ENCODE measurements around the gene CBLN1. TPM values are rescaled to one million over a fixed set of nuclear protein-coding genes. Genes with fewer than 3 reads are reported as not detected.

The CBLN1 gene
- polyA plus RNA-seq, 1 donor from 2014 or later: 7.7 TPM

GRCh38 chr16:49292413-49292812 is 10.8 kb upstream of the CBLN1 start:
- peaks cover 7% of the 10 kb centered on the region for H3K27me3 ChIP-seq (ENCODE audit: insufficient read depth, low read depth, low read length)
- no peak for TF ChIP-seq EP300 (conservative IDR thresholded peaks at IDR 0.05; ENCODE audit: poor library complexity, severe bottlenecking)
- no peak for TF ChIP-seq MXI1 (conservative IDR thresholded peaks at IDR 0.05; ENCODE audit: poor library complexity, severe bottlenecking)
- no peak for TF ChIP-seq RAD21 (conservative IDR thresholded peaks at IDR 0.05)
- no peak for TF ChIP-seq TAF1 (IDR thresholded peaks at IDR 0.05; ENCODE audit: low read depth)
- TF ChIP-seq REST (IDR thresholded peaks at IDR 0.05; ENCODE audit: borderline replicate concordance): no peak
- TF ChIP-seq EZH2 (IDR thresholded peaks at IDR 0.05; ENCODE audit: borderline replicate concordance, insufficient read depth, low read length, poor library complexity, severe bottlenecking): no peak
- no peak for TF ChIP-seq SMC3 (conservative IDR thresholded peaks at IDR 0.05; ENCODE audit: poor library complexity)
- no peak for TF ChIP-seq POLR2AphosphoS5 (IDR thresholded peaks at IDR 0.05)
- no peak for TF ChIP-seq CTCF (IDR thresholded peaks at IDR 0.05; ENCODE audit: poor library complexity, severe bottlenecking)
- H3K9me2 ChIP-seq (ENCODE audit: insufficient read depth, low read length): no peaks in the 10 kb centered on the region
- H3K9ac ChIP-seq (ENCODE audit: low read length): no peak overlapping the region
- no peaks in the 10 kb centered on the region for H3K36me3 ChIP-seq (ENCODE audit: insufficient read depth, low read length)
- no peak overlapping the region for H2AFZ ChIP-seq (ENCODE audit: low read depth, low read length)
- H3K4me3 ChIP-seq (ENCODE audit: low read length): no peak overlapping the region
- H3K27ac ChIP-seq (ENCODE audit: low read length): no peak overlapping the region
- no peaks in the 10 kb centered on the region for H4K20me1 ChIP-seq (ENCODE audit: insufficient read depth)
- H3K9me3 ChIP-seq (ENCODE audit: low read length): no peaks in the 10 kb centered on the region
- H3F3A ChIP-seq (ENCODE audit: insufficient read depth, low read length, poor library complexity, severe bottlenecking): no peaks in the 10 kb centered on the region
- H3K79me2 ChIP-seq (replicated peaks; ENCODE audit: insufficient read depth, low read length): no peaks in the 10 kb centered on the region
- H3K4me2 ChIP-seq (ENCODE audit: low read length): no peak overlapping the region

DNA sequence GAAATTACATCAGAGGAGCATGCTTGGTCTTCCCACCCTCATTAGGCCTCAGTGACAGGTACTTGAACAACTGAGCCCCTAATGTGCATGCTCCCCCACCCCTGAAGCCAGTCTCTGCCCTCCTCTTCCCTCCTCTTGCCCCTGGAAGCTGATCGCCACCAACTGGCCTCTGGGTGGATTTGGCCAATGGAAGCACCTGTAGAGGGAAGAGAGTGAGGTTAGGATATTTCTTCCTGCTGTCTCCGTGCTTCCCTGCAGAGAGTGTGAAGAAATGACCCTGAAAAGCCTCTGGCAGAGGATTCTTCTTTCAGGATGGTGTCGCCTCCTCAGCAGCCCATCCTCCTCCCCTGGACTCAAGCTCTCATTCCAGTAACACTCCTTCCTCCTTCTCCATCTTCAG is 5.9 kb upstream of the CBLN1 start:
- no peak overlapping the region for H3K9ac ChIP-seq (ENCODE audit: low read length)
- H4K20me1 ChIP-seq (ENCODE audit: insufficient read depth): no peaks in the 10 kb centered on the region
- peaks cover 54% of the 10 kb centered on the region for H3K27me3 ChIP-seq (ENCODE audit: insufficient read depth, low read depth, low read length)
- no peak overlapping the region for H2AFZ ChIP-seq (ENCODE audit: low read depth, low read length)
- no peaks in the 10 kb centered on the region for H3K9me3 ChIP-seq (ENCODE audit: low read length)
- H3K9me2 ChIP-seq (ENCODE audit: insufficient read depth, low read length): no peaks in the 10 kb centered on the region
- H3K4me2 ChIP-seq (ENCODE audit: low read length): no peak overlapping the region
- H3K79me2 ChIP-seq (replicated peaks; ENCODE audit: insufficient read depth, low read length): no peaks in the 10 kb centered on the region
- no peaks in the 10 kb centered on the region for H3K36me3 ChIP-seq (ENCODE audit: insufficient read depth, low read length)
- H3K4me3 ChIP-seq (ENCODE audit: low read length): no peak overlapping the region
- TF ChIP-seq MXI1 (conservative IDR thresholded peaks at IDR 0.05; ENCODE audit: poor library complexity, severe bottlenecking) (no peak), POLR2AphosphoS5 (IDR thresholded peaks at IDR 0.05) (no peak), RAD21 (conservative IDR thresholded peaks at IDR 0.05) (no peak), SMC3 (conservative IDR thresholded peaks at IDR 0.05; ENCODE audit: poor library complexity) (no peak), EZH2 (IDR thresholded peaks at IDR 0.05; ENCODE audit: borderline replicate concordance, insufficient read depth, low read length, poor library complexity, severe bottlenecking) (no peak), TAF1 (IDR thresholded peaks at IDR 0.05; ENCODE audit: low read depth) (no peak), CTCF (IDR thresholded peaks at IDR 0.05; ENCODE audit: poor library complexity, severe bottlenecking) (no peak), REST (IDR thresholded peaks at IDR 0.05; ENCODE audit: borderline replicate concordance) (no peak), EP300 (conservative IDR thresholded peaks at IDR 0.05; ENCODE audit: poor library complexity, severe bottlenecking) (no peak)
- H3K27ac ChIP-seq (ENCODE audit: low read length): no peak overlapping the region
- no peaks in the 10 kb centered on the region for H3F3A ChIP-seq (ENCODE audit: insufficient read depth, low read length, poor library complexity, severe bottlenecking)

Measured in neural cell (in vitro differentiated cells).